PFSK-1 (cell line): ENCODE data around the gene SRSF6.

ENCODE experiments used
- FOXP2 ChIP-seq: optimal IDR thresholded peaks from 2 replicates; pipeline ENCODE3; 2011; ENCODE audit warnings: borderline replicate concordance, control low read depth, inconsistent platforms; ENCODE audit not compliant: insufficient read depth; ENCODE audit errors: extremely low read length, extremely low read depth
- POLR2AphosphoS5 ChIP-seq: IDR thresholded peaks from 2 replicates; pipeline ENCODE4 v1.6.1; 2012; ENCODE audit warnings: low read depth, mild to moderate bottlenecking, control low read depth, low read length, moderate library complexity
- TF ChIP-seq, protein P1 (sequence below), 2 experiments: IDR thresholded peaks; 2 replicates each; pipeline versions ENCODE4 v1.6.1 to v1.8.0; 2011 to 2012; ENCODE audit warnings: low read depth in 2 of 2, low read length in 2 of 2, control low read depth in 1 of 2, inconsistent platforms in 1 of 2, mild to moderate bottlenecking in 1 of 2, moderate library complexity in 1 of 2; ENCODE audit not compliant: insufficient read depth in 1 of 2

GRCh38 chr20:43508106-43508505 lies 50.4 kb downstream of the SRSF6 start:
- TF ChIP-seq POLR2AphosphoS5, result no peak
- TF ChIP-seq, protein P1, sequence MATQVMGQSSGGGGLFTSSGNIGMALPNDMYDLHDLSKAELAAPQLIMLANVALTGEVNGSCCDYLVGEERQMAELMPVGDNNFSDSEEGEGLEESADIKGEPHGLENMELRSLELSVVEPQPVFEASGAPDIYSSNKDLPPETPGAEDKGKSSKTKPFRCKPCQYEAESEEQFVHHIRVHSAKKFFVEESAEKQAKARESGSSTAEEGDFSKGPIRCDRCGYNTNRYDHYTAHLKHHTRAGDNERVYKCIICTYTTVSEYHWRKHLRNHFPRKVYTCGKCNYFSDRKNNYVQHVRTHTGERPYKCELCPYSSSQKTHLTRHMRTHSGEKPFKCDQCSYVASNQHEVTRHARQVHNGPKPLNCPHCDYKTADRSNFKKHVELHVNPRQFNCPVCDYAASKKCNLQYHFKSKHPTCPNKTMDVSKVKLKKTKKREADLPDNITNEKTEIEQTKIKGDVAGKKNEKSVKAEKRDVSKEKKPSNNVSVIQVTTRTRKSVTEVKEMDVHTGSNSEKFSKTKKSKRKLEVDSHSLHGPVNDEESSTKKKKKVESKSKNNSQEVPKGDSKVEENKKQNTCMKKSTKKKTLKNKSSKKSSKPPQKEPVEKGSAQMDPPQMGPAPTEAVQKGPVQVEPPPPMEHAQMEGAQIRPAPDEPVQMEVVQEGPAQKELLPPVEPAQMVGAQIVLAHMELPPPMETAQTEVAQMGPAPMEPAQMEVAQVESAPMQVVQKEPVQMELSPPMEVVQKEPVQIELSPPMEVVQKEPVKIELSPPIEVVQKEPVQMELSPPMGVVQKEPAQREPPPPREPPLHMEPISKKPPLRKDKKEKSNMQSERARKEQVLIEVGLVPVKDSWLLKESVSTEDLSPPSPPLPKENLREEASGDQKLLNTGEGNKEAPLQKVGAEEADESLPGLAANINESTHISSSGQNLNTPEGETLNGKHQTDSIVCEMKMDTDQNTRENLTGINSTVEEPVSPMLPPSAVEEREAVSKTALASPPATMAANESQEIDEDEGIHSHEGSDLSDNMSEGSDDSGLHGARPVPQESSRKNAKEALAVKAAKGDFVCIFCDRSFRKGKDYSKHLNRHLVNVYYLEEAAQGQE (IDR thresholded peaks at IDR 0.05; ENCODE audit: insufficient read depth in 1 of 2, low read depth in 2 of 2, low read length in 2 of 2), result no peak
- TF ChIP-seq FOXP2, result no peak
